Ectodermal cell (in vitro differentiated cells): ENCODE data around the gene SETD3.

Source experiments
- H3K27ac ChIP-seq: 2 replicates; pipeline ENCODE4 v1.7.0; 2013; ENCODE audit warnings: mild to moderate bottlenecking, low read depth, low read length; ENCODE audit not compliant: insufficient read depth, poor library complexity, severe bottlenecking
- H3K27me3 ChIP-seq: 2 replicates; pipeline ENCODE4 v1.7.0; 2013; ENCODE audit warnings: mild to moderate bottlenecking, low read length; ENCODE audit not compliant: insufficient read depth, control insufficient read depth, poor library complexity, severe bottlenecking
- H3K36me3 ChIP-seq: one replicate; pipeline ENCODE4 v1.7.0; 2013; ENCODE audit warnings: low read length; ENCODE audit not compliant: control insufficient read depth, insufficient read depth
- H3K4me1 ChIP-seq: one replicate; pipeline ENCODE4 v1.7.0; 2013; ENCODE audit warnings: low read length; ENCODE audit not compliant: control insufficient read depth, insufficient read depth
- H3K4me3 ChIP-seq: 2 replicates; pipeline ENCODE4 v1.7.0; 2013; ENCODE audit warnings: low read depth, low read length, control low read depth; ENCODE audit not compliant: insufficient read depth
- H3K9me3 ChIP-seq: 2 replicates; pipeline ENCODE4 v1.7.0; 2013; ENCODE audit warnings: mild to moderate bottlenecking, low read length, moderate library complexity; ENCODE audit not compliant: control insufficient read depth
- whole genome bisulfite sequencing, 2 experiments: methylation state at CpG; one replicate each; pipeline ENCODE4 v1.1.7; 2013; ENCODE audit warnings: missing lambda C conversion rate in 2 of 2; 5-methylcytosine and 5-hydroxymethylcytosine counted together

The SETD3 gene

DNA sequence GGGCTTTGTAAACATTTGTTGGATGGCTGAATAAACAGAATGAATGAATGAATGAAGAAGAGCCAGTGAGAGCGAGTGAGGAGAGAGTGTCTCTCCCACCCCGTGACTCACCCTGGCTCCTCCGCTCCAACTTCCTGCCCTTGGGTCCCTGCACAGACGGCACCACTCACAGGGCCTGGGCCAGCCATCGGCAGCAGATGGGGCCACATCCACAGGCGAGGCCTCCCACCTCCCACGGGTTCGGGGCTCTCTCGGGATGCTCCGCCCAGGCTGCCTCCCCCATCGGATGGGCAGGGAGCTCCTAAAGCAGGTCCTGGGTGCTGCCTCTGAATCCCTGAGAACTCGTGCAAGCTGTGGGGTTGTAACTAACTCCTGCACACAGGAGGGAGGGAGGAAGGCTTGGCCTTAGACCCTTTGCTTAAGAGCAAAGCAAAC is 41.8 kb upstream of the SETD3 start:
- Histone ChIP-seq H3K27ac (peak overlapping the region; percentile 86), H3K4me1 (peaks cover 54% of the 10 kb centered on the region), H3K36me3 (peaks cover 3% of the 10 kb centered on the region), H3K9me3 (no peaks in the 10 kb centered on the region), H3K27me3 (no peaks in the 10 kb centered on the region), H3K4me3 (peak overlapping the region; percentile 11)
- WGBS, 2 experiments = 27 to 31% methylated on average over 12 of the region's 12 CpGs

- Histone ChIP-seq H3K9me3 (no peaks in the 10 kb centered on the region), H3K4me1 (peaks cover 54% of the 10 kb centered on the region), H3K36me3 (peaks cover 3% of the 10 kb centered on the region), H3K27ac (peak overlapping the region; percentile 86), H3K4me3 (no peak overlapping the region), H3K27me3 (no peaks in the 10 kb centered on the region)
- 76 to 79% methylated on average over 18 of the region's 18 CpGs for WGBS, 2 experiments
Measured at GRCh38 chr14:99522025-99522401, 41.4 kb upstream of the SETD3 start.

DNA sequence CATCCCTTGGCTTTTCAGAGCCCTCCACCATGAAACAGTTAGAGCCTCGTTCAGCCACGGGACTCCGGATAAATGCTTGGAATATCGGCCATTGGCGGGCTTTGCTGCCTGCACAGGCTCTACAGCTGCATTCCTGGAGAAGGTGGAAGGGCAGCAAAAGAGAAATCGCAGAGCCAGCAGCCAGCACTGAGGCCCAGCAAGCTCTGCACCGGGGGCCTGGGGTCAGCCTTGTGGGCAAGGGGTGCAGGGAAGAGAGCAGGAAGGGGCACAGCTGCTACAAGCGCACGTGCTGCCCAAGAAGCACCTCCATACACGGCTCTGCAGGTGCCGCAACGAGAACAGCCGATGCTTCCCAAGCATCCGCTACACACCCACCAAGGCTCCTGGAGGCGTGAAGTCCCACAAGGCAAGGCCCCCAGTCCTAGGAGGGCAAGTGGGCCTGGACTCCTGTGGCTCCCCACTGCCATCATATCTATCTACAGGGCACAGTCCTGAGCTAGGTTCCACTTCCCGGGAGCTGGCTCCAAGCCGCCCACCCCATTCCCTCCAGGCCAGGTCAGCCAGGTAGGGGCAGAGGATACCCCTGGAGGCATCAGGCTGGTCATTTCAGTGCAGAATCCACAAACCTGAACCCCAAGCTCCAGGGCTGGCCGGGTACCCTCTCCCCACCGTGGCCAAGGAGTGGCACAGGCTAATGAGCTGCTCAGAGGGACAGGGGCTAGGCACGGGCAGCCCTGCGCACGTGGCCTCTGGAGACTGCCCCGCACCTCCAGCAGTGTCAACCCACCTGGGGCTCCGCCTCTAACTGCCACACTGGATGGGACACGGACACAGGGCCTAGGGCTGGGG is 40.7 kb upstream of the SETD3 start:
- no peak overlapping the region for H3K4me3 ChIP-seq
- H3K36me3 ChIP-seq = peaks cover 3% of the 10 kb centered on the region
- H3K4me1 ChIP-seq = peaks cover 54% of the 10 kb centered on the region
- WGBS, 2 experiments = 91 to 92% methylated on average over 25 of the region's 25 CpGs
- no peaks in the 10 kb centered on the region for H3K27me3 ChIP-seq
- H3K27ac ChIP-seq = peak overlapping the region; percentile 86
- H3K9me3 ChIP-seq = no peaks in the 10 kb centered on the region

- no peaks in the 10 kb centered on the region for H3K27me3 ChIP-seq
- H3K9me3 ChIP-seq = no peaks in the 10 kb centered on the region
- H3K36me3 ChIP-seq = peaks cover 3% of the 10 kb centered on the region
- no peak overlapping the region for H3K27ac ChIP-seq
- no peak overlapping the region for H3K4me3 ChIP-seq
- peaks cover 50% of the 10 kb centered on the region for H3K4me1 ChIP-seq
- WGBS, 2 experiments = 91 to 92% methylated on average over 11 of the region's 11 CpGs
Measured at GRCh38 chr14:99520571-99521081, 40.0 kb upstream of the SETD3 start.

- Histone ChIP-seq H3K27ac (no peak overlapping the region), H3K4me3 (no peak overlapping the region), H3K4me1 (peaks cover 43% of the 10 kb centered on the region), H3K36me3 (peaks cover 3% of the 10 kb centered on the region), H3K9me3 (no peaks in the 10 kb centered on the region), H3K27me3 (no peaks in the 10 kb centered on the region)
- 91 to 94% methylated on average over 6 of the region's 6 CpGs for WGBS, 2 experiments
Measured at GRCh38 chr14:99519931-99520421, 39.3 kb upstream of the SETD3 start.

GRCh38 chr14:99519347-99519881 is 38.8 kb upstream of the SETD3 start:
- WGBS, 2 experiments = 95 to 96% methylated on average over 8 of the region's 8 CpGs

DNA sequence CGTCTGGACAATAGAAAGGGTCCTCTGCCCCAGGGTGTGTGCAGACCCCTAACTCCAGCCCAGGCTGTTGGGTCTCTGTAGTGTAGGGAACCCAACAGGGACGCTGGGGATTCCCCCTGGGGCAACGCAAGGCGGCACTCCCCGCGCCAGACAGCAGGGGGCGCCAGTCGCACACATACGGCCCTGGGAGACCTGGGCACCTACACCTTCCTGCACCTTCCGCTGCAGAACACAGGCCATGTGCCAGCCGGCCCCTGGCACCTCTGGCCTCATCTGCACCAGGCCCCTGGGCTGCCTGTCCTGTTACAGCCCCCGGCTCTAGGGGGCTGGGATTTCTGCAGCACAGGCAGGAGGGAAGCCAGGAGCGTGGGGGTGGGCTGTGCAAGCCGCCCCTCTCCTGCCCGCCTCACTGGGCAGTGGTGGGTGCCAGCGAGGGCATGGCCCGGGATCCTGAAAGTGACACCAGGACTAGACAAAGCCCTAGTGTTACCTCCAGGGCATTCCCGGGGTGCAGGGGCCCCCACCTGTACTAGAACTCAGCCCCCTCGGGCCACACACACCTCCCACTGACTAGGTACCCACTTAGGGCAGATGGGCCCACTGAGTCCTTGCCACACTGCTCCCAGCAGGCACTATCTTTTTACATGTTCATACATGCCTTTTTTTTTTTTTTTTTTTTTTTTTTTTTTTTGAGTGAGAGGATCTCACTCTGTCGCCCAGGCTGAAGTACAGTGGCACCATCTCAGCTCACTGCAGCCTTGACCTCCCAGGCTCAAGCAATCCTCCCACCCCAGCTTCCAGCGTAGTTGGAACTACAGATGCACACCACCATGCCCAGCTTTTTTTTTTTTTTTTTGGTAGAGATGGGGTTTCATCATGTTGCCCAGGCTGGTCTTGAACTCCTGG is 38.0 kb upstream of the SETD3 start:
- Histone ChIP-seq H3K36me3 (peaks cover 8% of the 10 kb centered on the region), H3K4me3 (no peak overlapping the region), H3K27ac (no peak overlapping the region), H3K4me1 (peaks cover 31% of the 10 kb centered on the region), H3K9me3 (no peaks in the 10 kb centered on the region), H3K27me3 (no peaks in the 10 kb centered on the region)
- 52 to 53% methylated on average over 21 of the region's 21 CpGs for WGBS, 2 experiments

More at GRCh38 chr14:99519347-99519881, 38.8 kb upstream of the SETD3 start:
- peaks cover 38% of the 10 kb centered on the region for H3K4me1 ChIP-seq
- H3K27ac ChIP-seq = no peak overlapping the region
- peaks cover 6% of the 10 kb centered on the region for H3K36me3 ChIP-seq
- no peaks in the 10 kb centered on the region for H3K9me3 ChIP-seq
- no peak overlapping the region for H3K4me3 ChIP-seq
- H3K27me3 ChIP-seq = no peaks in the 10 kb centered on the region

DNA sequence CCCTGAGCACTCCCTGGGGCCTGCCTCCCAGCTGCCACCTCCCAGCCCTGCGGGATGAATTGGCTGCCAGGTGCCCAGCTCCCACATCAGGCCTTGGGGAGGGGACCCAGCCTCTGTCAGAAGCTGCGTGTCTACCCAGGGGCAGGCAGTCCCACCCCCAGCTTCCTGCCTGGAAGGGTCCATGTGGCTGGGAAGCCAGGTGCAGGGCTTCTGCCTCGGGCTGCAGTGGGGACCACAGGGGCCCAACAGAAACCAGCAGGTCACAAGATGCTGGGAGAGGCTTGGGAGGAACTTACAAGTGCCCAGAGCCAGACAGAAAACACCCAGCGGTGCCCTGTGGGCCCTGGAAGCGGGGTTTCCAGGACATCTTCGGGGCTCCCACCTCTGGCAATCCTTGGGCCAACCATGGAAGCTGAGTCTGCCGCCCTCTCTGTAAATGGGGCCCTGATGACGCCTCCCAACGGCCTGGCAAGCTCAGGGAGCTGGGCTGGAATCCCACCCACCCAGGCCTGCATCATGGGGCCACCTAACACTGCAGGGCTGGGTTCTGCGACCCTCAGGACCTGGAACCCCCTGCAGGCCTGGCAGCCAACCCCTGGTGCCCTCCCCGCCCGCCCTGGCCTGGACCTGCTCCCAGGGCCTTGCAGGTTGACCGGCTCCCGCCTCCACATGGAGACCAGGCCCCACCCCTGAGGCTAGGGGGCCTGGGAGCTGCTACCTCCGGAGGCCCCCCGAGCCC is 37.2 kb upstream of the SETD3 start:
- Histone ChIP-seq H3K4me1 (peaks cover 22% of the 10 kb centered on the region), H3K27ac (no peak overlapping the region), H3K4me3 (no peak overlapping the region), H3K27me3 (no peaks in the 10 kb centered on the region), H3K9me3 (no peaks in the 10 kb centered on the region), H3K36me3 (peaks cover 8% of the 10 kb centered on the region)
- 75 to 76% methylated on average over 16 of the region's 16 CpGs for WGBS, 2 experiments

DNA sequence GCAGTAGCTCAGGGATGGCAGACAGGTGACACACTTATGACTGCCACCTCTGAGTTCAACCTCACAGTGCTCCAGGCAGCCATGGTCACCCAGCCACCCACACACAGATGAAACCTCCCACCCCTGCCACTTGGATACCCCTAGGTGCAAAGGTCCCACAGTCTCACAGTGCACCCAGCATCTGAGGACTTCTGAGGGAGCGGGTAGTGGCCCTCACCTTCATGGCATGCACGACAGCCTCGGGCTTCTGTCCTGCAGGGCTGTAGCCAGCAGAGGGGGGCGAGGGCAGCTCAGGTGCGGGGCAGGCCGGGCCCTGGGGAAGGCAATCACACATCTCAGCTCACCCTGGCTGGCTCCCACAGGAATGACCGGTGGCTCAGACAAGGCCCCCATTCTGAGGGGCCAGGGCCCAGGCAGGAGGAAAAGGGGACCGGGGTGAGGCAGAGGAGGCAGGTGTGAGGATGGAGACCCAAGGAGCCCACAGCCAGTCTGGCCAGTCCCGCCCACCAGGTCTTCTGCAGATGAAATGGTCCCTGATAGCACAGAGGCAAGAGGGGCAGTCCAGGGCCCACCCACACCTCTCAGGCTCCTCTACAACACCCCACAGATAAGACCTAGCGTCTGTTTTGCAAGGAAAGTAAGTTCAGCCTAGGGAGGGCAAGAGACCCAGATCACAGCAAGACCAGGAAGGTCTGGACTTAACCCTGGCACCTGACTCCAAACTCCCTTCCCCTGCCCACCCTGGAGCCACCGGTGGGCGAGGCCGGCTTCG is 36.4 kb upstream of the SETD3 start:
- H3K9me3 ChIP-seq = no peaks in the 10 kb centered on the region
- H3K27me3 ChIP-seq = no peaks in the 10 kb centered on the region
- peaks cover 8% of the 10 kb centered on the region for H3K36me3 ChIP-seq
- H3K4me3 ChIP-seq = no peak overlapping the region
- peaks cover 15% of the 10 kb centered on the region for H3K4me1 ChIP-seq
- WGBS, 2 experiments = 91 to 92% methylated on average over 14 of the region's 14 CpGs
- no peak overlapping the region for H3K27ac ChIP-seq
